ENCODE results near the gene ALPL. TPM values are rescaled to one million over a fixed set of nuclear protein-coding genes. Genes with fewer than 3 reads are reported as not detected.

The ALPL gene
- polyA plus RNA-seq, 1 experiment, result 0.45 TPM

- CTCF ChIA-PET, result interaction anchor here (0.6 to 7.7 kb wide), 20 partner anchors 12 to 510 kb away, joined by 3 to 69 read pairs (median 4); no protein-coding TSS in a partner anchor
- POLR2A ChIA-PET, result no interaction called here
- Histone ChIP-seq H3K36me3 (ENCODE audit: control insufficient read depth, insufficient read depth, low read length) (no peaks in the 10 kb centered on the region), H3K27me3 (ENCODE audit: control insufficient read depth, insufficient read depth, low read length) (peaks cover 17% of the 10 kb centered on the region), H3K4me3 (ENCODE audit: low read depth, low read length) (no peak overlapping the region)
- DNase-seq (ENCODE audit: low read depth), result peak; percentile 90
- no peak for TF ChIP-seq CTCF (IDR thresholded peaks at IDR 0.05; ENCODE audit: insufficient read depth, low read depth, low read length)
Measured at GRCh38 chr1:21511579-21512522, 2.6 kb downstream of the ALPL start.

- DNase-seq (ENCODE audit: low read depth), result no peak
- no peak for TF ChIP-seq CTCF (IDR thresholded peaks at IDR 0.05; ENCODE audit: insufficient read depth, low read depth, low read length)
- ChIA-PET POLR2A (no interaction called here), CTCF (interaction anchor here (0.5 to 7.7 kb wide), 3 partner anchors 9 to 58 kb away, joined by 4 to 69 read pairs (median 34); no protein-coding TSS in a partner anchor)
- H3K27me3 ChIP-seq (ENCODE audit: control insufficient read depth, insufficient read depth, low read length), result peaks cover 10% of the 10 kb centered on the region
- H3K36me3 ChIP-seq (ENCODE audit: control insufficient read depth, insufficient read depth, low read length), result no peaks in the 10 kb centered on the region
- H3K4me3 ChIP-seq (ENCODE audit: low read depth, low read length), result no peak overlapping the region
Measured at GRCh38 chr1:21514245-21514644, 5.0 kb downstream of the ALPL start.

GRCh38 chr1:21517161-21517589 lies 8.0 kb downstream of the ALPL start:
- Histone ChIP-seq H3K27me3 (ENCODE audit: control insufficient read depth, insufficient read depth, low read length) (no peaks in the 10 kb centered on the region; the same call in 1 of the 2 replicates), H3K36me3 (ENCODE audit: control insufficient read depth, insufficient read depth, low read length) (no peaks in the 10 kb centered on the region), H3K4me3 (ENCODE audit: low read depth, low read length) (no peak overlapping the region)
- DNase-seq (ENCODE audit: low read depth), result no peak
- ChIA-PET POLR2A (no interaction called here), CTCF (interaction anchor here (0.7 to 2.9 kb wide), 5 partner anchors 8 to 147 kb away, joined by 3 to 13 read pairs (median 4); partner anchors contain the start of gene ALPL)
- TF ChIP-seq CTCF (IDR thresholded peaks at IDR 0.05; ENCODE audit: insufficient read depth, low read depth, low read length), result no peak

GRCh38 chr1:21517660-21518480 lies 8.6 kb downstream of the ALPL start:
- no peak overlapping the region for H3K4me3 ChIP-seq (ENCODE audit: low read depth, low read length)
- no peaks in the 10 kb centered on the region for H3K36me3 ChIP-seq (ENCODE audit: control insufficient read depth, insufficient read depth, low read length)
- POLR2A ChIA-PET, result no interaction called here
- CTCF ChIA-PET, result interaction anchor here (0.8 to 2.9 kb wide), 3 partner anchors 9 to 20 kb away, joined by 3 to 13 read pairs (median 3); partner anchors contain the start of gene ALPL
- no peaks in the 10 kb centered on the region; the same call in 1 of the 2 replicates for H3K27me3 ChIP-seq (ENCODE audit: control insufficient read depth, insufficient read depth, low read length)
- DNase-seq (ENCODE audit: low read depth), result no peak
- no peak for TF ChIP-seq CTCF (IDR thresholded peaks at IDR 0.05; ENCODE audit: insufficient read depth, low read depth, low read length)

Measured in BJ (cell line).